T-cell (primary cell): ENCODE results near the gene SYAP1. TPM values are rescaled to one million over a fixed set of nuclear protein-coding genes. Genes with fewer than 3 reads are reported as not detected.

Source experiments
- ATAC-seq, 4 experiments: fragments of 200-7000 bp in 3 of 4; fragments of 150-1000 bp in 1 of 4; cut with Tn5 transposase; replicated peaks in 1 of 4; 1 replicate in 3 of 4; 2 replicates in 1 of 4; pipeline ENCODE4 v1.10.0; 2021; ENCODE audit warnings: moderate library complexity in 3 of 4, mild to moderate bottlenecking in 2 of 4, moderate number of reproducible peaks in 1 of 4
- CTCF ChIA-PET, 2 donors: fragments of 300-600 bp; sonication (Branson Sonifier 250); formaldehyde crosslinking; loops; one replicate each; lab custom pipeline; 2022; ENCODE audit warnings: antibody characterized with exemption in 2 of 2; lab: Charles Lee
- POLR2A ChIA-PET, 2 donors: fragments of 300-600 bp; sonication (Branson Sonifier 250); formaldehyde crosslinking; loops; one replicate each; lab custom pipeline; 2022; ENCODE audit warnings: antibody characterized with exemption in 2 of 2; lab: Charles Lee
- DNase-seq, 35 experiments: peaks; one replicate each; pipeline versions ENCODE4 v3.0.0 to v3.0.0-alpha.2; 2013 to 2023
- H3K27ac ChIP-seq: one replicate; pipeline ENCODE4 v1.5.1; 2013; ENCODE audit warnings: low read length
- H3K27me3 ChIP-seq, 2 experiments: replicated peaks in 1 of 2; 1 replicate in 1 of 2; 2 replicates in 1 of 2; pipeline versions ENCODE4 v1.6.1 to v1.7.0; 2013; ENCODE audit warnings: low read length in 1 of 2, mixed read lengths in 1 of 2; ENCODE audit not compliant: control insufficient read depth in 2 of 2, insufficient read depth in 2 of 2; ENCODE audit errors: extremely low read depth in 1 of 2
- H3K36me3 ChIP-seq, 2 donors: 1 replicate in 1 of 2; 2 replicates in 1 of 2; pipeline versions ENCODE4 v1.6.1 to v1.7.0; 2013; ENCODE audit warnings: low read length in 1 of 2; ENCODE audit not compliant: control insufficient read depth in 2 of 2, insufficient read depth in 1 of 2; ENCODE audit errors: extremely low read depth in 1 of 2
- H3K4me1 ChIP-seq, 2 experiments: 1 replicate in 1 of 2; 2 replicates in 1 of 2; pipeline versions ENCODE4 v1.6.1 to v1.7.0; 2013; ENCODE audit warnings: low read length in 2 of 2, mixed read lengths in 1 of 2; ENCODE audit not compliant: insufficient read depth in 2 of 2, control insufficient read depth in 1 of 2; ENCODE audit errors: extremely low read depth in 1 of 2
- H3K4me3 ChIP-seq, 2 donors: 1 replicate in 1 of 2; 2 replicates in 1 of 2; pipeline versions ENCODE4 v1.5.1 to v1.7.0; 2013; ENCODE audit warnings: mild to moderate bottlenecking in 2 of 2, low read length in 1 of 2, moderate library complexity in 1 of 2; ENCODE audit not compliant: control insufficient read depth in 1 of 2; ENCODE audit errors: extremely low read depth in 1 of 2
- H3K9me3 ChIP-seq: 2 replicates; pipeline ENCODE4 v1.7.0; 2013
- H3K27ac Mint-ChIP-seq, 2 donors: one replicate each; pipeline ENCODE4 v1.8.0; 2020 to 2021; ENCODE audit warnings: mild to moderate bottlenecking in 2 of 2, mixed read lengths in 2 of 2
- H3K27me3 Mint-ChIP-seq, 2 donors: one replicate each; pipeline ENCODE4 v1.8.0; 2021 to 2022; ENCODE audit warnings: mixed read lengths in 2 of 2
- H3K36me3 Mint-ChIP-seq: one replicate; pipeline ENCODE4 v1.8.0; 2021; ENCODE audit warnings: mixed read lengths
- H3K4me1 Mint-ChIP-seq, 3 donors: one replicate each; pipeline ENCODE4 v1.8.0; 2020 to 2022; ENCODE audit warnings: mixed read lengths in 3 of 3, mild to moderate bottlenecking in 1 of 3
- H3K4me3 Mint-ChIP-seq, 3 donors: one replicate each; pipeline ENCODE4 v1.8.0; 2020 to 2022; ENCODE audit warnings: mild to moderate bottlenecking in 3 of 3, mixed read lengths in 3 of 3, moderate library complexity in 3 of 3
- H3K9me3 Mint-ChIP-seq, 3 donors: one replicate each; pipeline ENCODE4 v1.8.0; 2020 to 2022; ENCODE audit warnings: mixed read lengths in 3 of 3
- WGBS: methylation state at CpG from one replicate; pipeline ENCODE4 v1.1.5; 2013; ENCODE audit warnings: missing lambda C conversion rate; ENCODE audit not compliant: insufficient coverage; 5-methylcytosine and 5-hydroxymethylcytosine counted together
- total RNA-seq, 35 experiments: library from RNA in 6 of 35; stranded (reverse) in 6 of 35; fragments of 120-200 nt in 1 of 35; gene quantifications; one replicate each; pipeline versions ENCODE4 v1.2.1 to v1.2.4 and lab custom pipeline; 2013 to 2026

SYAP1 gene
- total RNA-seq, 5 donors from 2014 or later (not counting 1 experiment from before 2014, with no cell fraction given) = 12.5 to 53.2 (median 19.3) TPM

GRCh38 chrX:16762579-16762978, 43.2 kb downstream of the SYAP1 start:
- CTCF ChIA-PET = no interaction called here
- H3K4me1 Mint-ChIP-seq = no peaks in the 10 kb centered on the region

DNA sequence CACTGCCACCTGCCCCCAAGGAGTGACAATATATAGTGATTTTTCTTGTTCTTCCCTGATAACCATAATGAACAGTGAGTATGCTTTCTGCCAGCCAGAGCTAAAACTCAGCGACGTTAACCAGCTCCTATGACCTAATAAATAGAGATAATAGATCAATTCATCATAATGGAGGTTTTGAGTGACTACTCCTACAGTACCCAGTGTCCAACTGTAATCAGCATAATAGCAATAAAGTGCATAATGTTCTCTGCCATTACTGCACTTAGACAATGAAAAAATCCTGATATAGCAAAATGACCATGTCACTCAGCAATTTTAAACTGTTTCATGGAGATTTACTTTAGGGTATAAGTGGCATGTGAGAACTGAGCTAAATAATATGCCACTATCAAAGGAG, 46.2 kb downstream of the SYAP1 start:
- POLR2A ChIA-PET = interaction anchor here in 1 of 2 donors (0.5 to 0.7 kb wide), 2 partner anchors 17 to 39 kb away, joined by 5 read pairs; no protein-coding TSS in a partner anchor
- ATAC-seq = no peak
- no CpG with 5 or more reads among the region's 2 CpGs for WGBS

More at GRCh38 chrX:16762579-16762978, 43.2 kb downstream of the SYAP1 start:
- Mint-ChIP-seq H3K4me3 (no peak overlapping the region), H3K36me3 (no peaks in the 10 kb centered on the region), H3K9me3 (no peaks in the 10 kb centered on the region), H3K27ac (no peak overlapping the region), H3K27me3 (no peaks in the 10 kb centered on the region)
- ATAC-seq (peak in 1 of 4 experiments; percentile 7), DNase-seq (no peak)
- Histone ChIP-seq H3K4me3 (no peak overlapping the region), H3K27ac (no peak overlapping the region), H3K27me3 (no peaks in the 10 kb centered on the region), H3K9me3 (no peaks in the 10 kb centered on the region), H3K36me3 (peaks cover 2 to 6% of the 10 kb centered on the region in 2 donors), H3K4me1 (no peaks in the 10 kb centered on the region)
- POLR2A ChIA-PET = no interaction called here
- WGBS = no CpG with 5 or more reads among the region's 1 CpG

GRCh38 chrX:16770970-16771482, 51.6 kb downstream of the SYAP1 start:
- H3K9me3 Mint-ChIP-seq = no peaks in the 10 kb centered on the region
- Histone ChIP-seq H3K4me1 (no peaks in the 10 kb centered on the region), H3K36me3 (no peaks in the 10 kb centered on the region), H3K4me3 (no peak overlapping the region), H3K27ac (no peak overlapping the region), H3K27me3 (no peaks in the 10 kb centered on the region), H3K9me3 (no peaks in the 10 kb centered on the region)
- H3K27me3 Mint-ChIP-seq = peaks cover 0 to 7% of the 10 kb centered on the region in 2 donors
- DNase-seq = no peak
- CTCF ChIA-PET = no interaction called here
- POLR2A ChIA-PET = interaction anchor here (0.5 to 0.6 kb wide), 2 partner anchors 9 to 12 kb away, joined by 3 read pairs; no protein-coding TSS in a partner anchor
- H3K27ac Mint-ChIP-seq = no peak overlapping the region
- no peak for ATAC-seq
- no peak overlapping the region for H3K4me3 Mint-ChIP-seq
- WGBS = no CpG with 5 or more reads among the region's 2 CpGs
- no peaks in the 10 kb centered on the region for H3K36me3 Mint-ChIP-seq
- H3K4me1 Mint-ChIP-seq = no peaks in the 10 kb centered on the region

More for the DNA sequence above, 46.2 kb downstream of the SYAP1 start:
- DNase-seq = no peak
- H3K27ac Mint-ChIP-seq = no peak overlapping the region
- H3K4me3 Mint-ChIP-seq = no peak overlapping the region
- H3K36me3 ChIP-seq = no peaks in the 10 kb centered on the region
- H3K27me3 Mint-ChIP-seq = peaks cover 0 to 7% of the 10 kb centered on the region in 2 donors
- H3K36me3 Mint-ChIP-seq = no peaks in the 10 kb centered on the region
- H3K4me3 ChIP-seq = no peak overlapping the region
- no peaks in the 10 kb centered on the region for H3K9me3 Mint-ChIP-seq
- no peak overlapping the region for H3K27ac ChIP-seq
- no peaks in the 10 kb centered on the region for H3K27me3 ChIP-seq
- H3K4me1 Mint-ChIP-seq = no peaks in the 10 kb centered on the region
- H3K9me3 ChIP-seq = no peaks in the 10 kb centered on the region
- CTCF ChIA-PET = no interaction called here
- no peaks in the 10 kb centered on the region for H3K4me1 ChIP-seq

DNA sequence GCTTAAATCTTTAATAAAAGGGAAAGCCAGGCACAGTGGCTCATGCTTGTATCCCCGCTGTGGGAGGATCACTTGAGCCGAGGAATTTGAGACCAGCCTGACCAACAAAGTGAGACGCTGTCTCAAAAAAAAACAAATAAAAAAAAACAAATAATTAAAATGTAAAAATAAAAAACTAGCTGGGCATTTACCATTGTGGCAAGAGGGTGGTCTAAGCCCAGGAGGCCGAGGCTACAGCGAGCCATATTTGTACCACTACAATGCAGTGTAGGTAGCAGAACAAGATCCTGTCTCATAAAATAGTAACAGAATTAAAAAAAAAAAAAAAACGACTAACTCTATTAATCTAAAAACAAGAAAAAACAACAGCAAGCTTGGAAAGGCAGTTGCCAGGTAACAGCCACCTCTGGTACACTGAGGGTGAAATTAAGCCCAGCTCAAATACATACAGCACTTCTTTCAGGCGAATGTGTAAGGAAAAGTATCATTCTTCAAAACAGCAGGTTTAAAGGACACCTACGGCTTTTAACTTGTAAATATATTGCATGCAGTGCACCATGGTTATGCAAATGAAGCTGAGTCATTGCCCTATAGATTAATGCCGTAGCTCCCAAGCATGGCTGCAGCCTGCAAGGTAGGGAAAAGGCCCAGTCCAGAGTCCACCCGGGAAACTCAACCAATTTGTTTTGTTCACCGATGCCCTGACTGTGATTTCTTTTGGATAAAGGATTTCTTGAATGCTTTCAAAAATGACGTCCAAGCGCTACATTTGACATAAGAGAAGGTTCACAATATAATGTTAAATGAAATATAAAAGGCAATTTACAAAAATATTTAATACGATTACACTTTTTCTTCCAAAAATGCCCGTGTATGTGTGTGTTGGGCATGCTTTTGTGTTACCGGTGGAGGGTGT, 52.3 kb downstream of the SYAP1 start:
- ATAC-seq (no peak), DNase-seq (no peak)
- CTCF ChIA-PET = interaction anchor here in 1 of 2 donors (0.5 kb wide), 1 partner anchor 11 kb away, joined by 3 read pairs; no protein-coding TSS in a partner anchor
- Mint-ChIP-seq H3K27ac (no peak overlapping the region), H3K27me3 (peaks cover 0 to 7% of the 10 kb centered on the region in 2 donors), H3K9me3 (no peaks in the 10 kb centered on the region), H3K4me1 (no peaks in the 10 kb centered on the region), H3K36me3 (no peaks in the 10 kb centered on the region), H3K4me3 (no peak overlapping the region)
- no peaks in the 10 kb centered on the region for H3K4me1 ChIP-seq
- no peaks in the 10 kb centered on the region for H3K9me3 ChIP-seq
- no peaks in the 10 kb centered on the region for H3K36me3 ChIP-seq
- no peak overlapping the region for H3K27ac ChIP-seq
- no peak overlapping the region for H3K4me3 ChIP-seq
- POLR2A ChIA-PET = interaction anchor here in 1 of 2 donors (0.6 kb wide), 1 partner anchor 12 kb away, joined by 3 read pairs; no protein-coding TSS in a partner anchor
- H3K27me3 ChIP-seq = no peaks in the 10 kb centered on the region
- WGBS = no CpG with 5 or more reads among the region's 16 CpGs

GRCh38 chrX:16772460-16772859, 53.0 kb downstream of the SYAP1 start:
- no peaks in the 10 kb centered on the region for H3K4me1 ChIP-seq
- H3K4me3 Mint-ChIP-seq = no peak overlapping the region
- no peak overlapping the region for H3K4me3 ChIP-seq
- ChIA-PET POLR2A (interaction anchor here in 1 of 2 donors (0.7 kb wide), 1 partner anchor 19 kb away, joined by 9 read pairs; no protein-coding TSS in a partner anchor), CTCF (interaction anchor here in 1 of 2 donors (0.7 kb wide), 1 partner anchor 37 kb away, joined by 6 read pairs; no protein-coding TSS in a partner anchor)
- no peaks in the 10 kb centered on the region for H3K36me3 ChIP-seq
- H3K27me3 ChIP-seq = no peaks in the 10 kb centered on the region
- H3K9me3 Mint-ChIP-seq = no peaks in the 10 kb centered on the region
- no peaks in the 10 kb centered on the region for H3K9me3 ChIP-seq
- no peak overlapping the region for H3K27ac ChIP-seq
- no peak overlapping the region for H3K27ac Mint-ChIP-seq
- H3K36me3 Mint-ChIP-seq = no peaks in the 10 kb centered on the region
- DNase-seq = no peak
- H3K27me3 Mint-ChIP-seq = peaks cover 0 to 7% of the 10 kb centered on the region in 2 donors
- WGBS = 100% methylated on average over 1 of the region's 6 CpGs
- no peak for ATAC-seq
- H3K4me1 Mint-ChIP-seq = no peaks in the 10 kb centered on the region

DNA sequence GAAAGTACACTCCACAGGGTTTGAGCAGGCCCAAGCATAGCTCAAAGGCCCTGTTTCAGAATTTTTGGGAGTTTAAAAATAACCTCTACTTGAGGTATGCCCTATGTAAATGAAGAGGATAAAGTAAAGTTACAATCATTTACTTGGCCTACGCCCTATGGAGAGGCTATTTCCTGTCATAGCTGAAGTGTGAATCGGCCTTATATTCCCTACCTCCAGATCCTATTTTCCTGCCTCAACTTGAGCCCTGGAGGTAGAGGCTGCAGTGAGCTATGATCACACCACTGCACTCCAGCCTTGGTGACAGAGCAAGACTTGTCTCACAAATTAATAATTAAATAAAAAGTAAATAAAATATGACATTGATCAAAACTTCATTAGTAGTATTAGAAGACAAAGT, 55.3 kb downstream of the SYAP1 start:
- H3K4me1 Mint-ChIP-seq = no peaks in the 10 kb centered on the region
- ChIA-PET POLR2A (no interaction called here), CTCF (no interaction called here)
- no peak overlapping the region for H3K27ac Mint-ChIP-seq
- ATAC-seq (no peak), DNase-seq (no peak)
- Histone ChIP-seq H3K27me3 (no peaks in the 10 kb centered on the region), H3K36me3 (no peaks in the 10 kb centered on the region), H3K27ac (no peak overlapping the region), H3K9me3 (no peaks in the 10 kb centered on the region), H3K4me3 (no peak overlapping the region), H3K4me1 (no peaks in the 10 kb centered on the region)
- no CpG with 5 or more reads among the region's 2 CpGs for WGBS
- no peak overlapping the region for H3K4me3 Mint-ChIP-seq
- H3K9me3 Mint-ChIP-seq = no peaks in the 10 kb centered on the region
- H3K36me3 Mint-ChIP-seq = no peaks in the 10 kb centered on the region
- no peaks in the 10 kb centered on the region for H3K27me3 Mint-ChIP-seq
